GM19238 (cell line): ENCODE measurements around the gene LUC7L2.
"Not testable (repeated sequence)": the region's sequence is repeated elsewhere in the genome, so short reads cannot be mapped to it uniquely, and the experiment has no call there.

Experiments
- DNase-seq: peaks from one replicate; pipeline ENCODE4 v3.0.0; 2011; ENCODE audit warnings: low spot score; ENCODE audit not compliant: insufficient read length

The LUC7L2 gene

GRCh38 chr7:139441961-139442360 lies 82.3 kb downstream of the LUC7L2 start:
- DNase-seq: no peak

- no peak for DNase-seq
Observed at GRCh38 chr7:139446051-139446890, 86.6 kb downstream of the LUC7L2 start.

GRCh38 chr7:139450851-139451250 lies 91.2 kb downstream of the LUC7L2 start:
- DNase-seq: no peak

GRCh38 chr7:139451638-139452037 lies 91.9 kb downstream of the LUC7L2 start:
- no peak for DNase-seq

GRCh38 chr7:139452958-139453672 lies 93.4 kb downstream of the LUC7L2 start:
- no peak for DNase-seq

- no peak for DNase-seq
Observed at GRCh38 chr7:139453673-139454321, 94.1 kb downstream of the LUC7L2 start.

GRCh38 chr7:139455789-139456188 lies 96.1 kb downstream of the LUC7L2 start:
- DNase-seq: no peak

GRCh38 chr7:139456511-139456910 lies 96.8 kb downstream of the LUC7L2 start:
- no peak for DNase-seq

GRCh38 chr7:139457153-139457946 lies 97.7 kb downstream of the LUC7L2 start:
- no peak for DNase-seq

- not testable (repeated sequence) for DNase-seq
Observed at GRCh38 chr7:139463421-139463820, 103.7 kb downstream of the LUC7L2 start.

GRCh38 chr7:139464511-139464910 lies 104.8 kb downstream of the LUC7L2 start:
- not testable (repeated sequence) for DNase-seq

- not testable (repeated sequence) for DNase-seq
Observed at GRCh38 chr7:139465072-139465471, 105.4 kb downstream of the LUC7L2 start.

GRCh38 chr7:139467729-139468128 lies 108.0 kb downstream of the LUC7L2 start:
- not testable (repeated sequence) for DNase-seq

- DNase-seq: not testable (repeated sequence)
Observed at GRCh38 chr7:139468281-139468680, 108.6 kb downstream of the LUC7L2 start.

- DNase-seq: no peak
Observed at GRCh38 chr7:139471740-139472353, 112.2 kb downstream of the LUC7L2 start.
